Endothelial cell of umbilical vein (primary cell): ENCODE results near the gene IGFBP2.

Source experiments
- JUN ChIP-seq: IDR thresholded peaks from 2 replicates; pipeline ENCODE4 v1.6.1; 2011; ENCODE audit warnings: borderline replicate concordance, low read depth; ENCODE audit not compliant: insufficient read length, insufficient read depth
- POLR2A ChIP-seq: IDR thresholded peaks from 2 replicates; pipeline ENCODE4 v1.6.1; 2012; ENCODE audit warnings: low read depth, mild to moderate bottlenecking, control low read depth, low read length
- TF ChIP-seq, protein P1 (sequence below), 2 donors: IDR thresholded peaks; 1 replicate in 1 of 2; 2 replicates in 1 of 2; pipeline ENCODE4 v1.5.1; 2011; ENCODE audit warnings: low read length in 2 of 2, mild to moderate bottlenecking in 2 of 2, moderate library complexity in 2 of 2, control low read depth in 1 of 2, inconsistent platforms in 1 of 2, low read depth in 1 of 2; ENCODE audit not compliant: insufficient read depth in 1 of 2; ENCODE audit errors: extremely low read depth in 1 of 2

GRCh38 chr2:216690853-216691741 lies 57.9 kb downstream of the IGFBP2 start:
- no peak for TF ChIP-seq POLR2A
- TF ChIP-seq, protein P1, sequence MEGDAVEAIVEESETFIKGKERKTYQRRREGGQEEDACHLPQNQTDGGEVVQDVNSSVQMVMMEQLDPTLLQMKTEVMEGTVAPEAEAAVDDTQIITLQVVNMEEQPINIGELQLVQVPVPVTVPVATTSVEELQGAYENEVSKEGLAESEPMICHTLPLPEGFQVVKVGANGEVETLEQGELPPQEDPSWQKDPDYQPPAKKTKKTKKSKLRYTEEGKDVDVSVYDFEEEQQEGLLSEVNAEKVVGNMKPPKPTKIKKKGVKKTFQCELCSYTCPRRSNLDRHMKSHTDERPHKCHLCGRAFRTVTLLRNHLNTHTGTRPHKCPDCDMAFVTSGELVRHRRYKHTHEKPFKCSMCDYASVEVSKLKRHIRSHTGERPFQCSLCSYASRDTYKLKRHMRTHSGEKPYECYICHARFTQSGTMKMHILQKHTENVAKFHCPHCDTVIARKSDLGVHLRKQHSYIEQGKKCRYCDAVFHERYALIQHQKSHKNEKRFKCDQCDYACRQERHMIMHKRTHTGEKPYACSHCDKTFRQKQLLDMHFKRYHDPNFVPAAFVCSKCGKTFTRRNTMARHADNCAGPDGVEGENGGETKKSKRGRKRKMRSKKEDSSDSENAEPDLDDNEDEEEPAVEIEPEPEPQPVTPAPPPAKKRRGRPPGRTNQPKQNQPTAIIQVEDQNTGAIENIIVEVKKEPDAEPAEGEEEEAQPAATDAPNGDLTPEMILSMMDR (IDR thresholded peaks at IDR 0.05; ENCODE audit: extremely low read depth in 1 of 2, insufficient read depth in 1 of 2, low read depth in 1 of 2, low read length in 2 of 2) = no peak
- TF ChIP-seq JUN = no peak
